ENCODE data around the gene DLX2.
A peak's percentile ranks its signal among the peaks of the same experiment; 100 is the strongest.

The DLX2 gene

DNA sequence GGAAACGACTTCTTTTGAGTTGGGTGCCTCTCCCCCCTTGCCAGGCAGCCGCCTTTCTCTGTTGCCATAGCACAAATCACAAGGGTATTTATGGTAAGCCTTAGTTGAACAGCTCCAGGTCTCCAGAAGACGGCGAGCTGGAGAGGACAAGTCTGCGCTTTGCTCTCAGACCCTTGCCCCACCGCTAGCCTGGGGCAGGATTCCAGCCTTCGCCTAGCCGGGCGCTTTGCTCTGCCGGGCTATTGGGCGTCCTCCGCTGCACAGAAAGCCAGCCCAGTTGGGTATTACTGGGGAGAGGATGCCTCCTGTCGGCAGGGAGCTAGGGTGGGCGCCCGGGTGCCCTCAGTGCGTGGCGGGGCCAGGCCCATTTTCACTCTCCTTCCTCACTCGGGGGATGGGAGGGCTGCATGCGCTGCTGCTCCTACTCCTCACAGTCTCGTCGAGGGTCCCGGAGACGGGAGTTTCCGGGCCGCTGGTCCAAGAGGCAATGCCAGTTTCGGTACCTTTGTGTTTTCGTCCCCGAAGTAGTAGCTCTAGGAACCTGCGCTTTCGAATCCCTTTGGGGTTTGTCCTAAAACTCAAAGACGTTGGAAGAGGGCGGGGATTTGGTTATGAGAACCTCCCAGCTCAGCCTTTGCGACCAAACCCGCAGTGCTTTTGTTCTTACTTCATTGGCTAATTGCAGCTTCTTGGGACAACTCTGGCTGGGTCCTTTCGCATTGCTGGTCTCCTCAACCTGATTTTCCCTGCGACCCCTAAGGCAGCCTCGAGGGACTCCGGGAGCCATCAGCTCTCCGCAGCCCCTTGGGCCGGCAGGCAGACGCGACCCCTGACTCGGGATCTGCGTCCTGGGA, 3.6 kb upstream of the DLX2 start:
- DNase-seq: no peak

GRCh38 chr2:172105471-172106107, 2.9 kb upstream of the DLX2 start:
- DNase-seq: no peak

DNA sequence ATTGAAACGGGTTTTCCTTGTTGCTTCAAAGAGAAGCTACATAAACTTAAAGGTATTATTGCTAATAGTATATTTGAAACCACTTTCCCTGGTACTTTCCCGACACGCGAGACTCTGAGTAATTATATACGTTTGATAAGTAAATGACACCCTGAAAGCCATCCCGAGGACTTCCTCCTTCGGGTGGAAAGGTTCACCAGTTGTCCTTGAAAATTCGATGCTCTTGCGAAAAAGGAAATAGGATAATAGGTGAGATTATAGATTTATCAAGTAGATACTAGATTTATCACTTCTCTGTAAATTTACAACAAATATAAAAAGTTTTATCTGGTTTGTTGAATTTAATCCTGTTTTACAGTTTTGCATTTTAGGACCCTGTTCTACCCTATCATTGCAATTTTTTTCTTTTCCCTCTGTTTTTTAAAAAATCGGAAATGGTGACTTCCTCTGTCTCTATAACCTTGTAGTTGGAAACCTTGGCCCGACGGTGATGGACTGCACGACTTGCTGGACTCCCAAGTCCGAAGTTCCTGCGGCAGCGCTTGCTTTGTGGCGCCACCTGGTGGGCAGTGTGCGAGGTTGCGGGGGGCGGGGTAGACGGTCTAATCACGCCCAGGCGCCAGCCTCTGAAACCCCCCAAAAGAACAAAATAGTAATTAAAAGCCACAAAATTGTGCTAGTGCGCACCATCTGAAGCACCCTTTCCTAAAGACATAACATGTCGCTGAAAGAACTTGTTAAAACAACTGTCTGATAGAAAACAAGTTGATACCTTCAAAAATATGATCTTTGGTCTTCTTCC, 972 bp upstream of the DLX2 start:
- DNase-seq: peak; percentile 82

DNA sequence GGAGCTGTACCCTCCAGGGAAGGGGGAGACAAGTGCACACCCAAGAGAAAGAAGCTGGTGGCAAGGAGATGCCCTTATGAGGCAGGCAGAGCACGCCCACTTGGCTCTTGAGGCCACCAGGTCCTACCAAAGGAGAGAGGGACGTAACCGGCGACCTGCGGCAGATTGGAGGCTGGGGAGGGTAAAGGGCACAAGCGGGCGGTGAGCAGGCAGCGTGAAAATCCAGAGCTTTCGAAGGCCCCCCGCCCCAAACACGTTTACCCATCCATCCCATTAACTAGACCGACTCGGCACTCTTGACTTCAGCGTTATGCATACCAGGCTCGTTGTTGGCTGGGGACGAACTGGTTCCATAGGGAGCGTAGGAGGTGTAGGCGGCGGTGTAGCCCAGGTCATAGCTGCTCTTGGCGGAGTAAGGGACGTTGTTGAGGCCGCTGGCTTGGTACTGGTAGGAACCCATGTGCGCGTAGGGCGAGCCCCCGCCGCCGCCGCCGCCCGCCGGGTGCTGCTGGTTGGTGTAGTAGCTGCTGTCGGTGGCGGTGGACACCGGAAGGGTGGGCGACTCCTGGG, 794 bp downstream of the DLX2 start:
- DNase-seq: peak; percentile 78

DNA sequence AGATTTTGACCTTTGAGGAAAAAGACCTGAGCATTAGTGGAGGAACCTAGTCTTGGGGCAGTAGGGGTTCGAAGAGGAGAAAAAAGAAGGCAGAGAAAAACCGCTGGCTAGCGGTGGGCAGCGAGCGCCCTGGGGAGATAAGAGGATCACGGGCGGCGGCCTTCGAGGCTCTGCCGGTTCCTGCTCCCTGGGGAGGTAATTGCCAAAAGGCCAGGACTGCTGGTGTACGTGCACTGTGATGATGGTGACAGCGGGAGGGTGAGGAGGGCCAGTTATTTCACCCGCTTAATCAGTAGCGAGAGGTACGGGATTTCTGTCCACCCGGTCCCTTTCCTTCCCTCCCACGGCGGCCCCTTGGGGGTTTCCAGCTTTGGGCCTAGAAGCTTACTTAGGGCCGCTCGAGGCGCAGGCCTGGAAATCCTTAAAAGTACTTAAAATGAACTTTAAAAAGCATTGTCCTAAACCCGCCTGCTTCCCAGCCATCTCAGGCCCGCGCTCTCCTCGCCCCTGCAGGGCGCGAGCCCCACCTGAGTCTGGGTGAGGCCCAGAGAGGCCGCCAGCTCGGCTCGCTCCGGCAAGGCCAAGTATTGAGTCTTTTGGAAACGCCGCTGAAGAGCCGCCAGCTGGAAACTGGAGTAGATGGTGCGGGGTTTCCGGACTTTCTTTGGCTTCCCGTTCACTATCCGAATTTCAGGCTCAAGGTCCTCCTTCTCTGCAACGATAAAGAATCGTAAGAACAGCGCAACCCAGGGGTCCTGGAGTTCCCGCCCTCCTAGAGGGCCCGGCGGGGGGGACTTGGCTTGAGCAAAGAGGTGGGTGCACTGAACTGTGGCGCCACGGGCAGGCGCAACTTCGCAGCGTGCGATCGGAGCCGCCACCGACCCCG, 1.5 kb downstream of the DLX2 start:
- no peak for DNase-seq

GRCh38 chr2:172100080-172100934, 2.4 kb downstream of the DLX2 start:
- DNase-seq: no peak

DNA sequence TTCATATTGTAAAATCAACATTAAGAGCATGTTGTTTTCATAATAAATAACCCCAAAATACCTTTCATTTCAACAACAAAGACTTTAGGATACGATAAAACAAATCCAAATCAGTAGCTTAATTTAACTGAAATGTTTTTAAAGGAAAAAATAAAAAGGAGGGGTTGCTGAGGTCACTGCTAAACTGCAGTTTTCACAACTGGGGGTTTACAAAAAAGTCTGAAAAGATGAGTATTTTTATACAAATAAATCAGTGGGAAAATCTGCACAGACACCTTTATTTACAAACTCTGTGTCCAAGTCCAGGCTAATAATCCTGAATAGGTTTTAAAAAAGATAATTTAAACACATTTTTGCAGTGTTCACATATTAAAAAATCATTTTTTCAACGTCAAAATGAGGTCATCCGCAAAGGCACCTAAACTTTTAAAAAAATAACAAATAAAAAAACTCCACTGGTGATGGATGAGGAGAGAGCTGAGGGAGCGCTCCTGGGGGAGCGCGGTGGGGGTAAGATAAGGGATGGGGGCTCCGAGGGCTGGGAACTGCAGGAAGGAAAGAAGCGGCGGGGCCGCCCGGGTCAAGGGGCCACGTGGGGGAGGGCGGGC, 3.1 kb downstream of the DLX2 start:
- no peak for DNase-seq

- DNase-seq: no peak
These were observed 3.8 kb downstream of the DLX2 start for GRCh38 chr2:172098650-172099471.

DNA sequence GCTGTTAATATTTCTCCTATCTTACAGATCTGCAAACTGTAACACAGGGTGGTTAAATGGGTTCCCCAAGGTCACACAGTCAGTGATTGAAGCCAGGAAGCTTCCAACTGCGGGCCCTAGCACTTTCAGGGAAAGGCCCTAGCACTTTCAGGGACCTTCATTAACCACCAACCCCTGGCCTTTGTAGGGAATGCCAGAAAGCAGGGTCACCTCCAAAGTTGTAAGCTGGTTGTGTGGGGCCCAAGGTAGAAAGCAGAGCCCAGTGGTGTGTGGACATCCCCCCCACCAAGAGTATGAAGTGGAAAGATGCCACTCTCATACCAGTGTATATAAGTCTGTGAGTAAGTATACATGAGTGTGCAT, 4.4 kb downstream of the DLX2 start:
- DNase-seq: no peak

- DNase-seq: peak; percentile 55
These were observed 5.1 kb downstream of the DLX2 start for GRCh38 chr2:172097557-172098131.

DNA sequence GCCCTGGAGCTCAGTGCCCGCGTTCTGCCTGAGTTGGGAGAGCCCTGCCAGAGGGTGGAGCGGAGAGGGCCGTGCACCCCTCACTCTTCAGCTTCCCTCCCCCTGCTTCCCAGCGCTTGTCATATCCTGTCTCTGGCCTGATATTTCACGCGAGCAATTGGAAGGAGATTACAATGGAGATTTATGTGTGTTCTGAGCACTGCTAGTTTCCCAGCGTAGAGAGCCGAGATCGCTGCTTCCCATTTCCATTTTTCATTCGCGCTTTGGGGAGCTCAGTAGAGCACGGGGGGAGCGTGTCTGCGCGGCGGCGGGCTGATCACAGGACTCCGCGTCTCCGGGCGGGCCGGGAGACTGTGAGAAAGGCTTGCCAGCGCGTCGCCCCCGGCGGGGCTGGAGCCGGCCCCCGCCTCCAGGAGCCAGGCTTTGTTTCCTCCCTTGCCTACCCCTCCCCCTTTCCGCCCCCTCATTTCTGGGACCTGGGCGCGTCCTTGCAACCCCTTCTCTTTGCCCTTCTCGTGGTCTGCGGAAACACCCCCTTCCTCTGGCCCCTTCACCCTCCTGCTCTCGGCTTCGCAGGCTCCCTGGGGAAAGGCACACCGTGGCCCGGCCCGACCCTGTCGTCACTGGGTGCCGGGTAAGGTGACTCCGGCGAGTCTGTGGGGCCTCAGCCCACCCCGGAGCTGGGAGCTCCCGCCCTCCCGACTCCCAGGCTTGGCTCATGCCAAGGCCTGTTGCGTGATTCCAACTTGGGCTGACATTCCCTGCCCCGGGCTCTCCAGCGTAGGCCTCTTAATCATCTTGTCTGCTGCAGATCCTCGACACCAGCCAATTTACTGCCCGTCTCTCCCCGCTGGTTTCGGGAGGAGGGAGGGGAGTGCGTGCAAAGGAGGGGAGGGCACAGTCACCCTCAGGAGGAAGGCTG, 5.8 kb downstream of the DLX2 start:
- DNase-seq: peak; percentile 80

DNA sequence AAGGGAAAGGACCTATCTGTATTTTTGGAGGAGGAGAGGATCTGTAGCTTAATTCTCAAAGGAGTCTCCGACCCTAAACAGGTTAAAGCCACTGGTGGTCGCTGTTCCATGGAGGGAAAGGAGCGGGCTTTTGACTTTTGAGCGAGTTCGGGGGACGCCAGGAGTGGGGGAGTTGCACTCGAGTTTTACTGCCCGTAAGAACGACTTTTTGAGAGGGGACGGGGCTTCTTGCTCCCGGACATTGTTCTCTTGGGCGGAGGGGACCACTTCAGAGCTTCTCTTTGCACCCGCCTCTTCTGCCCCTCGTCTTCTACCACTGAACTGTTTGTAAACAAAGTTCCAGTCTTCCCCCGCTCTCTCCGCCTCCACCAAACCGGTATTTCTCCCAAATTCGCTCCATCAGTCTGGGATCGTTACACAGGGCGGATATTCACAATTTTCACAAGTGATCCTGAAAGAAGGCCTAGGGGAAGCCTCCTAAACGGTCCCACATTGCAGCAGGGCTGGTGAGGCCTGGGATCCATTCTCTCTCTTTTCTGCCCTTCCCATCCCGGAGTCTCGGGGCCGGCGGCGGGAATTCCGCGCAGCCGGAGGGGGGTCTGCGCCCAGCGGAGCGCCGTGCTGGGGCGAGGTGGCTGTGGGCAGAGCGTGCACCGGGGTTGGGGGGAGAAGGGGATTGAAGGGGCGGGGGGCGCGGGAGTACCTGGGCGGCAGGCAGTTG, 6.6 kb downstream of the DLX2 start:
- DNase-seq: no peak

DNA sequence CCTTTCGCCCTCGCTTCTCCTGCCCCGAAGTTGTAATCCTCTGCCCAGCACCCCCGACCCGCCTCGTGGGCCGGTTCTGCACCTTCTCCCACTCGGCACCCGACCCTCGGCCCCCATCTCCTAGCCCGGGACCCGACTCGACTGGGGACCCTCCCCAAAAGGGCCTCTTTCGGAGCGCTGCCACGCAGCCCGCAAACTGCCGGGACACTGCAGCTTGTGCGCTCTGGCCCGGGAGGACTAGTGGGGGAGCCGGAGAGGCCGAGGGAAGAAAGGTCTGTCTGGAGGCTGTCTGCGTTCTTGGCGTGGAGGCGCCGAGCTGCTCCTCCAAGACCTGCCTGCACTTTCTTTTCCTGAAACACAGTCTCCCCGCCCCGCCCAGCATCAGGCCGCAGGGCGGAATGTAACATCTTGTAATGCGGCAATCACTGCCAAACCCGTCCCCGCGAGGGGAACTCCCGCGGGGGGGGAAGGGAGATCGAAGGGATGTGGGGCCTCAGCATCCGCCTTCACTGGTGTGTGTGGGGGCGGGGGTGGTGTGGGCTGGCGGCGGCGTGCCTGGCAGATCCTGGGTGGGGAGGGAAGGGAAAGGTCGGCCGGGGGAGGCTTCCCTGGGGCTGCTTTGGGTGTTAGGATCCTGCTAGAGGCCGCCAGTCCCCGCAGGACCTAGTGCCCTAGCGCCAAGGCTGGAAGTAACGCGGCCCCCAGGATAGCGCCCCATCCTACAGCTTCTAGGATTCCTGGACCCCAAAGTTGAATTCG, 7.4 kb downstream of the DLX2 start:
- no peak for DNase-seq

DNA sequence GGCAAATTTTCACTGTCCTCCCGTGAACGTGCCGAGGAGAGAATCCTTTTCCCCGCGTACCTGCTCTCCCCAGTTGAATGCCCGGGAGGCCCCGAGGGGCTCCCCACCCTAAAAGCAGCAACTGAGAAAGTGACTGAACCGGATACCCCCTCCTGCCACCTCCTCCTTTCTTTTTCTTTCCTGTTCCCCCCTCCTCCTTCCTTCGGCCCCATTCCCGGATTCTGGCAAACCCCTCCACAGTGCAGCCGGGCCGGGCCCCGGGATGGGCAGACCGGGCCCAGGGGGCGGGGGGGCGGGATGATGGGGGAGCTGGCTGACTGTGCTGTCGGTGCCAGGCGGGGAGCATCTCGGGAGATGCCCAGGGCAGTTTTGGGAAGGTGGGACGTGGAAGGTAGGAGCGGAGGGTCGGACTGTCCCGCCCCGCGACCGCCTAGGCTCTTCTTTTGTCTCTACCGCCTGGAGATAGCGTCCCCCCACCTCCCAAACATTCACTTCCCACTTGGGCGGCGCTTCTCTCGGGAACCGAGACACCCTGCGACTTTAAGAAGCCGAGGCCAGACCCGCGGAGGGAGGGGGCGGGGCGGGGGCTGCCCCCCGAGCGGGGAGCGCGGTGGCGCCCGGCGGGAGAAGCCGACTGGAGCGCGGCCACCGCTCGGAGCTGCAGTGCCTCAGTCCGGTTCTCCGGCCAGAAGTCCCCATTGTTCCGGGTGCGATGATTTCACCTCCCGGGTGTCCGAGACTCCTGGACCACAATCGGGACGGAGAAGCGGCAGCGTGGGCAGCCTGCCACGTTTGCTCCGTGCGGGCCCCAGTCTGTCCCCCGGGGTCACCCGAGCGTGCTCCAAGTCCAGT, 8.2 kb downstream of the DLX2 start:
- DNase-seq: no peak

GRCh38 chr2:172093416-172094293, 9.0 kb downstream of the DLX2 start:
- DNase-seq: no peak

Measured in NCI-H1105 treated with DMSO at 0.1 percent for 48 hours (cell line).